ENCODE measurements around the gene SORCS2.

- no peak for TF ChIP-seq CTCF (IDR thresholded peaks at IDR 0.05)
- no peak for TF ChIP-seq POLR2A (IDR thresholded peaks at IDR 0.05)
Observed at GRCh38 chr4:7760706-7761105, 568.4 kb downstream of the SORCS2 start.

Measured in esophagus squamous epithelium (tissue), 4 donors.